ENCODE results near the gene PLOD2.

Gene PLOD2

DNA sequence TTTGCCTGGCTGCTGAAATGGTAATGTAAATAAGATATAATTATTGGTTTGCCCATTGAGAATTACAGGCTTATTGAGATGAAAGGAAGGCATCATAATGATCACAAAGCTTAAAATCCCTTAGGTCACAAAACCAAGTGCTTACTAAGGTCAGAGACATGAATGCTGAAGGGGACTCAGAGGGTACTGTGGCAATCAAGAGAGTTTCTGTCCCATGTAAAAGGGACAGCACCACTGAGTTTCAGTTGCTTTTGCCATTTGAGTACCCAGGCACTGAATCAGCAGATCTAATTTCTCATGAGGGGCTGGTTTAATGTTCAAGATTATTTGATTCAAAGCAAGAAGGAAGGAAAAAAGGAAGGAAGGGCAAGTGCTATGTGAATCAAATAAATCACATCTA, 127.0 kb downstream of the PLOD2 start:
- Histone ChIP-seq H3K36me3 (ENCODE audit: insufficient read depth, low read length) (no peaks in the 10 kb centered on the region), H2AFZ (ENCODE audit: low read depth, low read length) (no peak overlapping the region), H3K27me3 (ENCODE audit: insufficient read depth, low read length) (no peaks in the 10 kb centered on the region), H3K4me1 (ENCODE audit: insufficient read depth, low read length) (no peaks in the 10 kb centered on the region), H3K4me3 (ENCODE audit: low read length) (no peak overlapping the region), H3K9me3 (ENCODE audit: low read length) (no peaks in the 10 kb centered on the region)

GRCh38 chr3:146026547-146026946, 134.4 kb downstream of the PLOD2 start:
- H3K4me3 ChIP-seq (ENCODE audit: low read length), result no peak overlapping the region
- H3K36me3 ChIP-seq (ENCODE audit: insufficient read depth, low read length), result no peaks in the 10 kb centered on the region
- no peak overlapping the region for H2AFZ ChIP-seq (ENCODE audit: low read depth, low read length)
- no peaks in the 10 kb centered on the region for H3K4me1 ChIP-seq (ENCODE audit: insufficient read depth, low read length)
- no peaks in the 10 kb centered on the region for H3K9me3 ChIP-seq (ENCODE audit: low read length)
- no peaks in the 10 kb centered on the region for H3K27me3 ChIP-seq (ENCODE audit: insufficient read depth, low read length)

DNA sequence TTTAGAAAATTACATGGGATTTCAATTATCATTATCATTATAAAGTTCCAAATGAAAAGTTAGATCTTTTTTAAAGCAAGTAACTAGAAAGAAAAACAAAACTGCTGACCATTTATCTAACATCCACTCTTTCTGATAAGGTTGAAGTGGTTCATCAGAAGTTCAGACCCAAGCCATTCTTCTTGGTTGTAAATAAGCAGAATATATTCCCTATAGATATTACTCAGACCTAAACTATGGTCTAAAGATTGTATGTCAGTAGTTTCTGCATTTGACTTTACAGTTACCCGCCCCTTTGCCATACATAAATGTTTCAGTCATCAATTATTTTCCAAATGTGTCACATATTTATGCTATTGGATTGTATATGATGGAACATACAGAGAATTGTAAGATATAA, 136.7 kb downstream of the PLOD2 start:
- no peaks in the 10 kb centered on the region for H3K36me3 ChIP-seq (ENCODE audit: insufficient read depth, low read length)
- no peaks in the 10 kb centered on the region for H3K4me1 ChIP-seq (ENCODE audit: insufficient read depth, low read length)
- H3K27me3 ChIP-seq (ENCODE audit: insufficient read depth, low read length), result no peaks in the 10 kb centered on the region
- no peak overlapping the region for H2AFZ ChIP-seq (ENCODE audit: low read depth, low read length)
- no peaks in the 10 kb centered on the region for H3K9me3 ChIP-seq (ENCODE audit: low read length)
- H3K4me3 ChIP-seq (ENCODE audit: low read length), result no peak overlapping the region

DNA sequence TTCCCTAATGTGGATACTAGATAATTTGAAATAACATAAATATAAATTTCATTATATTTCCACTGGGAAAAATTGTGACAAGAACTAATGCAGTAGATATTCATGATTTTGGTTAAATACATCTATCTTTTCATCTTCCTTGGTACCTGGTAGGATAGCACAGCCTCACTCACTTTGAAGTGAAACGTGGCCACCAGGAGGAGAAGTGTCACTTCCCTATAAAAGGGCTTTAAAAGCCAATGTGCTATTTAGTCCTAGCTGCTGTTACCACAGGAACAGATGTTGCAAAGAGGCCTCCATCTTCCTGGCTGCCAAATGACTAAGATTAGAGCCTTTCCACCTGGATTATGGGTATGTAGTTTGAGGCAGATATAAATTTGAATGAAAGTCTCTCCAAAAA, 140.0 kb downstream of the PLOD2 start:
- no peaks in the 10 kb centered on the region for H3K9me3 ChIP-seq (ENCODE audit: low read length)
- no peaks in the 10 kb centered on the region for H3K27me3 ChIP-seq (ENCODE audit: insufficient read depth, low read length)
- H3K4me3 ChIP-seq (ENCODE audit: low read length), result no peak overlapping the region
- no peaks in the 10 kb centered on the region for H3K4me1 ChIP-seq (ENCODE audit: insufficient read depth, low read length)
- H3K36me3 ChIP-seq (ENCODE audit: insufficient read depth, low read length), result no peaks in the 10 kb centered on the region
- H2AFZ ChIP-seq (ENCODE audit: low read depth, low read length), result no peak overlapping the region

DNA sequence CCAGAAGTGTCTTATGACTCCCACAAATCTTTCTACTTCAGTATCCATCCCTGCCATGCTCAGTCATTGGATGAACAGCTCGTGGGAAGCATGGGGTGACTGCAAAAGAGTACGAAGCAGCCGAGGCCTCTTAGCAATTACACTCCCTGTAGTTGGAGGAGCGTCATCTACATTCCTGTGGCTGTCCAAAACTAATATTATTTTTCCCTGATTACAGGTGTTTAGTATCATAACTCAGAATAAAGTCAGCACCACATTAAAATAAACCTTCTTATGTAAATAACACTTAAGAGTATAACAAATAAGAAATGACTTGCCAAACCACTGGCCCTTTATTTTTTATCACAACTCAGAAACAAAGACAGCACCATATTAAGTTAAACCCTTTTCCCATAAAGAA, 141.5 kb downstream of the PLOD2 start:
- Histone ChIP-seq H3K9me3 (ENCODE audit: low read length) (no peaks in the 10 kb centered on the region), H2AFZ (ENCODE audit: low read depth, low read length) (no peak overlapping the region), H3K27me3 (ENCODE audit: insufficient read depth, low read length) (no peaks in the 10 kb centered on the region), H3K36me3 (ENCODE audit: insufficient read depth, low read length) (no peaks in the 10 kb centered on the region), H3K4me3 (ENCODE audit: low read length) (no peak overlapping the region), H3K4me1 (ENCODE audit: insufficient read depth, low read length) (no peaks in the 10 kb centered on the region)

Data from neuron (in vitro differentiated cells).